Fibroblast of skin of abdomen (primary cell): ENCODE measurements around the gene CELF1.

ENCODE experiments used
- DNase-seq: peaks from one replicate; pipeline ENCODE4 v3.0.0-alpha.2; 2013

Gene CELF1

GRCh38 chr11:47443817-47444216 is 109.1 kb downstream of the CELF1 start:
- DNase-seq = no peak

GRCh38 chr11:47443028-47443700 is 109.8 kb downstream of the CELF1 start:
- no peak for DNase-seq

GRCh38 chr11:47442514-47442913 is 110.4 kb downstream of the CELF1 start:
- no peak for DNase-seq

- DNase-seq = no peak
Measured at GRCh38 chr11:47441421-47441820, 111.5 kb downstream of the CELF1 start.

GRCh38 chr11:47440054-47440476 is 112.9 kb downstream of the CELF1 start:
- DNase-seq = no peak

GRCh38 chr11:47438721-47439120 is 114.2 kb downstream of the CELF1 start:
- no peak for DNase-seq

GRCh38 chr11:47437746-47438418 is 115.0 kb downstream of the CELF1 start:
- no peak for DNase-seq

- no peak for DNase-seq
Measured at GRCh38 chr11:47437218-47437745, 115.7 kb downstream of the CELF1 start.

GRCh38 chr11:47436726-47437125 is 116.2 kb downstream of the CELF1 start:
- no peak for DNase-seq

- no peak for DNase-seq
Measured at GRCh38 chr11:47435687-47436086, 117.2 kb downstream of the CELF1 start.

GRCh38 chr11:47434011-47434786 is 118.7 kb downstream of the CELF1 start:
- DNase-seq = peak; percentile 32

- no peak for DNase-seq
Measured at GRCh38 chr11:47433157-47433556, 119.8 kb downstream of the CELF1 start.

GRCh38 chr11:47431356-47432083 is 121.4 kb downstream of the CELF1 start:
- DNase-seq = no peak

- no peak for DNase-seq
Measured at GRCh38 chr11:47430524-47430923, 122.4 kb downstream of the CELF1 start.

GRCh38 chr11:47426062-47426956 is 126.6 kb downstream of the CELF1 start, which contains the start of gene PSMC3:
Gene PSMC3 (minus strand): TSS chr11:47426439. CDS start chr11:47426279, 160 bp downstream.
- DNase-seq = peak; percentile 97

- no peak for DNase-seq
Measured at GRCh38 chr11:47425611-47426010, 127.3 kb downstream of the CELF1 start.

- DNase-seq = no peak
Measured at GRCh38 chr11:47418454-47419259, 134.3 kb downstream of the CELF1 start.

GRCh38 chr11:47417712-47418111 is 135.2 kb downstream of the CELF1 start:
- no peak for DNase-seq

GRCh38 chr11:47415949-47416472 is 136.9 kb downstream of the CELF1 start:
- peak; percentile 96 for DNase-seq
